Ramos (cell line): ENCODE data around the gene STARD5.

ENCODE experiments used
- in situ Hi-C: fragments of 300-500 bp; cut with MboI; formaldehyde crosslinking; loops from one replicate; pipeline ENCODE4 v1.14.3; 2022; ENCODE audit warnings: low sequenced_read_pairs; ENCODE audit not compliant: unreplicated experiment

Gene STARD5

DNA sequence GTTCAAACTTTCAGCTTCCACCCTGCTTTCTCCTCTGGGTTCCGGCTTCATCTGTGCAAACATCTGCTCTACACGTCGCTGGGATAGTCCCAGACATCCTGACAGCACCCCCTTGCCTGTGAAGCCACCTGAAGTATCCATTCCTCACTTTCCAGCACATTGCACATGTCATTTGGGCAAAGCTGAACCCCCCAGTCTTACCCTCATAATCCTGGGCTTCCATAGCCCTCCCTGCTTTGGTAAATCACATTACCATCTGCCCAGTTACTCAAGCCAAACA, 42.5 kb downstream of the STARD5 start:
- in situ Hi-C loops = loop anchor here (5.0 kb wide), 1 partner anchor 46 kb away; no protein-coding TSS in a partner anchor

DNA sequence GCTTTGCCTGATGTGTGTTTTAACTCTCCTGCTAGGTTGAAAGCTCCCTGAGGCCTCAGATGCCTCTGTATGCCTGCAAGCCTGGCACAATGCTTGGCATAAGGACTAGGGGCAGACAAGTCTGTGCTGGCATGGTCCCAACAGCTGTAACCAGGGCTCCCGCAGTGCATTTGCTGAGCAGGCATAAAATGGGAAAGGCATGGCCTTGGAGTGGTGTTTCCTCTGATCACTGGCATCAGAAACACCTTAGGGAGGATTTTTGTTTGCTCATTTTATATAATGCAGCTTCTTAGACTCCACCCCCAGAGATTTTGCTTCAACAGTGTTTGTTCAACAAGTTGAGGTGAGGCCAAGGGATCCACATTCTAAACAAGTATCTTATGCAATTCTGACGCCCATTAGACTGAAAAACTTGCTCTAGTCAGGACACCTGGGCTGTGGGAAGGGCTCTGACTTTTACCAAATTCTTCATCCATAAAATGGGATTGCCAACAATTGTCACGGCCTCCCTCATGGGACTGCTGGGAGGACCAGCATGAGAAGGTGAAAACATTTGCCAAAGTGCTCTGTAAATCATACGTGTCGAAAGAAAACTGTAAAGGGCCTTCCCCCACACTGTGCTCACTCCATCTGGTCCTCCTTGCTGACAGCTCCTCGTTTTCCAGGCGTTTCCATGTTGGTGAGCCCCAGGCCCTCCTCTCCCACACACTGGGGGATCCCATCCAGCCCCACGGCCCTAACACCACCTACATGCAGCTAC, 43.1 kb downstream of the STARD5 start:
- in situ Hi-C loops = loop anchor here (5.0 kb wide), 1 partner anchor 46 kb away; no protein-coding TSS in a partner anchor

DNA sequence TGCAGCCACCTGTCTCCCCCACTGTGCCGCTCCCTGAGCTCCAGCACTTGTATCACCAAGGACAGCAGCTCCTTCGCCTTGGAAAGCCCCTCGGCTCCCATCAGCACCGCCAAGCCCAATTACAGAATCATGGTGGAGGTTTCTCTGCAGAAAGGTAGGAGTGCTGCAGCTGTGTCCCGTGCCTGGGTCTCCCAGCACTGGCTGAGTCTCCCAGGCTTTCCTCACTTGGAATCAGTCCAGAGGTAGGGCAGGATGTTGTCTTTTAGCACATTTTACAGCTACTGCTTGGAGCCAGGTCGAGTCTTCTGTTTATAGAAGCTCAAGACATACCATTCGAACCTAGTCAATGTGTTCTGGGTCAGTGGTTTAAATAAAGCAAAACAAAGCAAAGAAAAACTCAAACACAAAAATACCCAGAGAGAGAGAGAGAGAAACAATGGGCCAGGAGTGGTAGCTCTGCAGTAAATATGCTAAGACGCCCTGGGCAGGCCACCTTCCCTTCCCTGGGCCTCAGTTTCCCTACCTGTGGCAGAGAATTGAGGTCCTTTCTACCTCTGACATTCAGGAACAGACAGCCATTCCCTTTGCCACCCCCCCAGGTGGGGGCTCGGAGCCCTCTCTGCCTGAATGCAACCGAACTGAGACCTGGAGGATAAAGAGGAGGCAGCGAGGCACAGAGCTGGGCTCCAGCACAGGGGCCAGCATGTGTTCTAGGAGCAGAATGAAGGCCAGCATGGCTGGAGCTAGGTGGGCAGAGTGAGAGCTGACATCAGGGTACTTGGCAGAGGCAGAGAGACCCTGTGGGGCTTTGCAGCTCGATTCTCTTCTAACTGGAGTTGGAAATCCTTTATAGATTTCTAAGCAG, 44.1 kb downstream of the STARD5 start:
- in situ Hi-C loops = loop anchor here (5.0 kb wide), 1 partner anchor 47 kb away; no protein-coding TSS in a partner anchor

DNA sequence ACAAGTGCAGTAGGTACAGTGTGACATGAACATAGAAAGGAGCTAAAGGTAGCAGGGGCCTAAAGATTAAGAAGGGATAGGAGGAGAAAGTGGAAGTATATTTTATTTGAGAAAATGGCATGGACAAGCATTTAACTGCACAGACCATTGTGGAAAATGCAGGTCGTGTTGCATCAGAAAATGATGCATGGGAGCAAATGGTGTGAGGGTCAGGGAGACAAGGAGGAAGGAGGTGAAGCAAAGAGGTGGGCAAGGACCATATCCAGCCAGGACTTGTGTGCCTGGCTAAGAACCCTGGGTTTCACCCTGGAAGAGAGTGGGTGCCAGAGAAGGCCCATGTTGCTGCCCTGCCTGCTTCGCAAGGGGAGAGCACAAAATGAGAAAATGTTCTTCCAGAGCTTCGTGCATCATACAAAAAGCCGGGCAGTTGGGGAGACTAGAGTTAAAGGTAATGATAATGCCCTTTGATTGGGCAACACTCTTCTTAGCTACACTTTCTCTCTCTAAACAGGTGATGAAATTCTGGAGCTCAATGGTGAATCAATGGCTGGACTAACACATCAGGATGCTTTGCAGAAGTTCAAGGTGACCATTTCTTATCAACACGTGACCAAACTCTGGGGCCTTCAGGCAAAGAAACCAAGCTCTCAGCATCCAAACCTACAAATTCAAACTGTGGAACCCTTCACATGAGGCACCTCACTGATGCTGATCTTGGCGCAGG, 45.5 kb downstream of the STARD5 start:
- in situ Hi-C loops = no loop called here

DNA sequence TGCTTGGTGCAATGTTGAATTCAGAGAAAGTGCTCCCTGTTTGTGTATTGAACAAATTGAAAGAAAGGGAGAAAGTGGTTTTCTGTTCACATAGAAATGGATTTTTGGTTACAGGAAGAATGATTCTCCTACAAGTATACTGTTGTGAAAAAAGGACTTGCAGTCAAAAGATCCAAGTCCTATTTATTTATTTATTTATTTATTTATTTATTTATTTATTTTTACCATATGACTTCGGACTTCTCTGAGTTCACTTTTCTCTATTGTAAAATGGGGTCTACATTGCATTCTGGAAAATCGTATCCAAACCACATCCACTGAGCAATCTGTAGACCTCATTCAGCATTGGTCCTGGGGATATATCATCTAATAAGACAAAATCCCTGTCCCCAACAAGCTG, 46.1 kb downstream of the STARD5 start:
- in situ Hi-C loops = no loop called here

DNA sequence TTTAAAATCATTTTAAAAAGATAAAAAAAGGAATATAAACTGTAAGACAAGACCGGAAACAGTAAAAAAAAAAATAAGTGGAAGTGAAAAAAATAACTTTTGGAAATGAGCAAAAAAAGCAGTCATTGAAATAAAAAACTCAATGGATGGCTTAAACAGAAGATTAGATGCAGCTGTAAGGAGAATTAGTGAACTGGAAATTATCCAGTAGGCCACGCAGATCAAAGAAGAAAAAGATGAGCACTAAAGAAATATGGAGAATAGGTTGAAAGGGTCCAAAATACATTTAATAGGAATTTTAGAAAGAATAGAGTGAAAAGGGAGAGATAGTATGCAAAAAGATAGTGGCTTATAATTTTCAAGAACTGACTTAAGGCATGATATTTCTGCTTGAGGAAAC, 47.0 kb downstream of the STARD5 start:
- in situ Hi-C loops = no loop called here

DNA sequence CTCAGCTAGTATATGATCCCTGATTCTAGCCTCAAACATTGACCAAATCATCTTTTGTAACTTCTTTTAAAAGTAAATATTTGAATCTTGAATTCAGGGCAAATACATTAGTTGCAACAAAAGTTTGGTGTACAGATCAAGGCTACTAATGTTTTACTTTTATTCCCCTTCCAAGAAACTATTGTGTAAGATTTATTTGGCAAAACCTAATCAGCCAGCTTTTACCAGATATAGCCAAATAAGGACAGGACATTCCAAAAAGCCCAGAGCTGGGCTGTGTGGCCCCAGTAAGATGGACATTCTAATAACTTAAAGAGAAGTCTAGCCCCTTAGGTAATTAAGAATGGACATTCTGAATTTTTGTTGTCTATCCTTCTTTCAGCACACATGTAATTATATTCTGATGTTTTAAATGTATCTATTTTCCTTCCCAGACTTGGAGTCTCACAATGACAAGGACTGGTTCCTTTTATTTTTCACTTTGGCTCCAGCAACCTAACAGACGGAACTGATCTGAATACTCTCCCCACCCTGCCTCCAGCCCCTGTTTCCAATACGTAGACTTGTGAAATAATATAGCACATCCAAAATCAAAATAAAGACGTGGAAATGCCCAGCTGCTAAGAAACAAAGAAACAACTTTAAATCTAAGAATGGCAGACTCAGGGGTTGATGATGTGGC, 48.1 kb downstream of the STARD5 start:
- in situ Hi-C loops = no loop called here

DNA sequence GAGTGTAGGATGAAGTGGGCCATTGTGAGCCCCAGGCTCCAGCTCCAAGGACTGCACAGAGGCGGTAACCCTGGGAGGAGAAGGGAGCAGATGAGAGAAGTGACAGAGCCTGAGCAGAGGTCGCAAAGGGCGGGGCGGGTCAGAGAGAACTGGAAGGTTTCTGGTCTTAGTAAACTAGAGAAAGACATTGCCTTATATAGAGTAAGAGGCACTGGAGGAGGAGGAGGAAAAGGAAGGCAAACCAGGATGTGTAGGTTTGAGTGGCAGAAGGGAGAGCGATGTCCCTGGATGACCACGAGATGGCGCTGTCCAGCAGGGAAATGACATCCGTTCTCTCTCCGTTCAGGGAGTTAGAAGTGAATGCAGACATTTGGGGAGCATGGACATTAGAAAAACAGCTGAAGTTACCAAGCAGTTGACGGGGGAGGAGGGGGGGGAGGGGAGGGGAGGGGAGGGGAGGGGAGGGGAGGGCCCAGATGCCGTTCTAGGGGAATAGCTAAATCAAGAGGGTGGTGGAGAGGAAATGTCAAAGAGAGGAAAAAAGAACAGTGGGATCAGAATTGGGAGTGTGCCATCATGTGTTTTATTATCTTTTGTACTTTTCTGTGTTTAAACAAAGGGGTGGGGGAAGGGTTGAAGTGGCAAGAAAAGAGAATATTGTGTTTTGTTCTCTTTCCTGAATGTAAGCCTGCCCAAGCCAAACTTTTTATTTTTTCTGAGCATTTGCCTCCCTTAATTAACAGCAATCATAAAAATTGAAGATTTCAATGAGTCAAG, 48.8 kb downstream of the STARD5 start:
- in situ Hi-C loops = no loop called here

DNA sequence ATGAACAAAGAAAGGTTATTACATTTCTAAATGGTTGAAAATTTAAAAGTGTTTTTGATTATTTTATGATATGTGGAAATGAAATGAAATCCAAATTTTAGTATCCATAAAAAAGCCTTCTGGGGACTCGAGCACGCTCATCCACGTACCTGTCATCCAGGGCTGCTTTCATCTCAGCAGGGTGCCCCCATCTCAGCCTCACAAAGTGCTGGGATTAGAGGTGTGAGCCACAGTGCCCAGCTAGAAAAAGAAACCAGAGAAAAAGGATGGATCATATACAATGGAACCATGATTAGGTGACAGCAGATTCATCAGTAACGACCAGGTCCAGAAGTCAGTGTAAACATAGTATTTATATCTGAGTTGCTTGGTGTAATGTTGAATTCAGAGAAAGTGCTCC, 49.7 kb downstream of the STARD5 start:
- in situ Hi-C loops = no loop called here

DNA sequence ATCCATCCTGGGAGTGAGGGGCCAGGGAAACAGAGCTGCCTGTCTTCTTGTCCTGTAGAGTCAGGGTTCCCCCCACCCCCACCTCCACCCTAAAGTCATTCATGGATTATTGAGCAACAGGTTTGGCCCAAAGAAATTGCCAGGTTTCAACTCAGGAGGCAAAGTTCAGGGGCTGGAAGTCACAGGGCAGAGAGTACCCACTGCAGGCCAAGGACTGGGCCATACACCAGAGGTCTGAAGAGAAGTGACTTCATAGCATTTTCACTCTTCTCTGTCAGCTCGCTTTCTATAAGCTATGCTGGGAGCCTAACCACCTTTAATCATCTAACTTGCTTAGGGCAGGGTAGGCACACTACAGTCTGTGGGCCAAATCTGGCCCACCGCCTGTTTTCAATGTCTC, 50.1 kb downstream of the STARD5 start:
- in situ Hi-C loops = no loop called here

DNA sequence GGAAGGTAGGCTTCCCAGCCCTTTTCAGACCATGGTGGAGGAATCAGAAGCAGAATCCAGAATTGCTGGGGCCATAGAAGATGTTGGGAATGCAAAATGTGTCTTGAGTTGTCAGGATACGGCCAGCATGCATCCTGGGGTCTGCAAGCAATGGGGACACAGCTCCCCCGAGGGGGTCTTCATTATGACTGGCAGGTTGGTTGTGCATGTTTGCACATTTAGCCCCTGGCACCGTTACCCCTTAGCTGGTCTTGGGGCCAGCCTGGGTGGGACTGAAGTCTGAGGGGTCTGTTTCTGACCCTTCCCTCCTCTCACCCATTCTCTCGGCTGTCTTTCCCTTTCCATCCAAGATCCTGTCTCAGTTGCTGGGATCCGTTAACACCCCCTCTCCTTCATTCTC, 50.7 kb downstream of the STARD5 start:
- in situ Hi-C loops = no loop called here

DNA sequence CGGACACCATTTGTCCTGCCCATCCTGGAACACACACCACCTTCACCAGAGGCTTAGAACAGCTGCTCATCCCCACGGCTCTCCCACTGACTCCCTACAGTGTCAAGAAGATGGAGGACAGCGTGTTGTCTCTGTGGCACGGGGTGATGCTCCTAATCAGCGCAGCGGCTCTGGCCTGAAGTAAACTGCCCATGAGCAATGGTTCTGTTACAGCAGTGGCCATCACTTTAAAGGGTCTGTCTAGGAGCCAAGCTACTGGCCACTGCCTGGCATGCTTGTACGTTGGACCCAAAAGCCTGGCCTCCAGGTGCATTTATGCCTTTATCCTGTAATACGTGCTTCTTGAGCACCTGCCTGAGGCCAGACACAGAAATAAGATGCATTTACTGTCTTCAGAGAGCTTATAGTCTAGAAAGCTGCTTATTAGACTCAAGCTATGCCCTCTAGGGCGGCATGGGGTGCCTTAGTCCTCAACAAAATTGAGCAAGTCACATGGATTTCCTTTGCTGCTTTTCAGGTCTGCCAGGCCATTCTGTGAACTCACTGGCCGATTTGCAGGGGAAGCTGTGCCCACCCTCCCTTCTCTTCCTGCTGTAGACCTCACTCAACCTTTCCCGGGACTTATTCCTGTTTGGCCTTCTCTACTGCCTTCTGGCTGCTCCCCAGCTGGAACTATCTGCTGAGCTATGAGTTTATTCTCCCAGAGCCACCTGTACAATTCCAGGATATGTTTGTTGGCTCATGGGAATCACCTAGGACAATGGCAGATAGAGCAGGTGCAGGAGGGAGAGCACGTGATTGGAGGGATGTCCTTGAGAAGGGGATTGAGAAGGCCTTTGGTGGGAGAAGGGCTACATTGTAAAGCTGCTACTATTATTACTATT, 51.9 kb downstream of the STARD5 start:
- in situ Hi-C loops = no loop called here

DNA sequence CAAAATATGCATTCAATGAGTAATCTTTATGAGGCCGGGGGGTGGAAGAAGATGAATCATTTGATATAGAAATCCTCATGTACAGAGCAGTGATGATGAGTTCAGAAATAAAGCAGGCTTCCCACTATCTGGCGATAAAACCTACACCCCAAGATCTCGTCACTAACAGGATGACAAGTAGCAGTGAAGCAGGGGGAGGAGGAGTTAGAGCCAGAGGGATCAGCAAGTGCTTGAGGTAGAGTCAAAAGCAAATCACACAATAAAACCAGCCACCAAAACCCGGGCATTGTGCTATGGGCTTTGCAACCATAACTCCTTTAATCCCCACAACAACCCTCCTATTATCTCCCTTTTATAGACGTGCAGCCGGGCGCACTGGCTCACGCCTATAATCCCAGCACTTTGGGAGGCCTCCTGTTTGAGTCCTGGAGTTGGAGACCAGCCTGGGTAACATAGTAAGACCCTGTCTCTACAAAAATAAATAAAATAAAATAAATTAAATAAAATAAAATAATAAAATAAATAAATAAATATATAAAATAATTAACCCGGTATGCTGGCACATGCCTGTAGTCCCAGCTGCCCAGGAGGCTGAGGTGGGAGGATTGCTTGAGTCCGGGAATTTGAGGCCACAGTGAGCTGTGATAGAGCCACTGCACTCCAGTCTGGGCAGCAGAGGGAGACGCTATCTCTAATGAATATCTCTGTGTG, 53.0 kb downstream of the STARD5 start:
- in situ Hi-C loops = no loop called here

DNA sequence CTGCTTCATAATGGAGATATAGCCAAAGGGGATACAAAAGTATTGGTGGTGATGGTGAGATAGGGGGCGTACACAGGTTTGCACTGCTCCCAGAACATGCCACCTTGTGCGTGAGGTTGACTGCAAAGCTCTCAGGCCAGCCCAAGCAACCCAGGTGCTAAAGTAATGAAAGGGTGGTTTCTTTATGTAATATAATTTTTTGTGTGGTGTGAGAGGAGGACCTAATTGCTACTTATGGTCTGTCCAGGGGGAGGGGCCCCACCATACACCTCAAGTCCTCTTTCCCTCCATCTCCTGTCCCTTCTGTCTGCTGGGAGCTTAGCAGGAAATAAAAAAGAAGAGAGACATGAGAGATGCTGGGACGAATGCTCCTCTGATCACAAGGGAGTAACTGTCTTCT, 53.8 kb downstream of the STARD5 start:
- in situ Hi-C loops = no loop called here

DNA sequence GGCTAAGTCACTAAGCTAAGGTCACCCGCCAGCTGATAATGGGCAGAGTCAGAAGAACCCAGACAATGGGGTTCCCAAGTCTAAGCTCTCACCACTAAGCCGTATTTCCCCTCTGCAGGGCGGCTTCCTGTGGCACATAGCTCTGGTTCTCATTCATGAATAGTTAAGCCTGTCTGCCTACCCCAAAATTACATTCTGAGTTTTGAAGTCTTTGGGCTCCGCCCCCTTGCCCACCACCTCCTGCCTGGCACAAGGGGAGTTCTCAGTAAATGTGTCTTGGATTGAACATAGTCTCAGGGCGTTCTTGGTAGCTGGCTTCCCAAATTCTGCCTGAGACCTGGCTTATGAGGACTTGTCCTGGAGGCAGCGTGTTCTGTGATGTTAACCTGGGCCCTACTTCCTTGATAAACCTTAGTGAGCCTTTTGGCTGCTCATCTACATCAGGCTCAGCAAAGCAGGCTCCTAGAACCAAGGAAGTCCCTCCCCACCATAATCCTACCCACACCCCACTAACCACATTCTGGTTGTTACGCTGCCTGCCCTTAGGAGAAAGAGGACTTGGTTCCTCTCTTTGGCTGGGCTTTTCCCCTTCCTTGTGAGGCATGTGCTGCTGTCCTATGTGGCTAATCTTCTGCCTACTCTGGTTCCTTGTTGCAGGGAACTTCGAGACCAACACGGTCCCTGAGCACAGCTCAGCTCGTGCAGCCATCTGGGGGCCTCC, 54.9 kb downstream of the STARD5 start:
- in situ Hi-C loops = loop anchor here (5.0 to 10.0 kb wide), 4 partner anchors 133 to 804 kb away; no protein-coding TSS in a partner anchor

DNA sequence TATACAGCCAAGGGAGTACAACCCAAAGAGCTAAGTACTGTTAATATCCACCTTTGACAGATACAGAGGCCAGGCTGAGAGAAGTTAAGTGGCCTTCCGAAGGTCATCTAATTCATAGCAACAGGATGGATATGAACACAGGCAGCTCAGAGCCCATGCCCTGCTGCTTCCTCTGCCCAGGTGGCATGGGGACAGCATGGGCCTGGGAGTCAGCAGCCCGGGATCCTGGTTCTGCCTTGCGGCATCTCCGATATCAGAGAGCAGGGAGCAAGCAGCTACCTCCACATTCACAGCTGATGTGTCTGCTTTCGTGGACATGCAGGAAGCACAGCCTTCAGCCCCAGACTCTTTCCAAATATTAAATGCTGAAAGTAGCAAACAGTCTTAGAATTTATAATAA, 55.6 kb downstream of the STARD5 start:
- in situ Hi-C loops = loop anchor here (5.0 to 10.0 kb wide), 4 partner anchors 134 to 804 kb away; no protein-coding TSS in a partner anchor
